Upper lobe of left lung (tissue), 6 donors: ENCODE data around the gene SCAMP5. TPM values are rescaled to one million over a fixed set of nuclear protein-coding genes. Genes with fewer than 3 reads are reported as not detected.

Experiments
- ATAC-seq, 2 donors: fragments of 200-7000 bp; cut with Tn5 transposase; one replicate each; pipeline ENCODE4 v1.9.1; 2022; ENCODE audit warnings: mild to moderate bottlenecking in 2 of 2, moderate library complexity in 2 of 2; ENCODE audit not compliant: low FRiP score in 2 of 2
- DNase-seq, 2 donors: peaks; one replicate each; pipeline ENCODE4 v3.0.0-alpha.2; 2019 to 2020
- H3K27ac ChIP-seq, 4 donors: fragments of 200-600 bp; sonication (generic); one replicate each; pipeline ENCODE4 v1.5.1; 2016 to 2019
- H3K27me3 ChIP-seq, 4 donors: fragments of 200-600 bp; sonication (generic); one replicate each; pipeline ENCODE4 v1.5.1; 2017 to 2019
- H3K36me3 ChIP-seq, 4 donors: fragments of 200-600 bp; sonication (generic); one replicate each; pipeline ENCODE4 v1.5.1; 2016 to 2019
- H3K4me1 ChIP-seq, 4 donors: fragments of 200-600 bp; sonication (generic); one replicate each; pipeline ENCODE4 v1.5.1; 2018 to 2019
- H3K4me3 ChIP-seq, 4 donors: fragments of 200-600 bp; sonication (generic); one replicate each; pipeline ENCODE4 v1.5.1; 2017 to 2019; ENCODE audit warnings: mild to moderate bottlenecking in 2 of 4, moderate library complexity in 1 of 4
- H3K9me3 ChIP-seq, 4 donors: fragments of 200-600 bp; sonication (generic); one replicate each; pipeline ENCODE4 v1.5.1; 2018 to 2019
- CTCF ChIP-seq, 6 experiments: fragments of 450-650 bp in 4 of 6; fragments of 200-600 bp in 2 of 6; sonication (generic) in 2 of 6; IDR thresholded peaks; one replicate each; pipeline ENCODE4 v1.5.1; 2016 to 2019; ENCODE audit warnings: antibody characterized with exemption in 6 of 6
- EP300 ChIP-seq, 4 donors: sonication (generic); formaldehyde crosslinking; IDR thresholded peaks; one replicate each; pipeline ENCODE4 v1.5.1; 2017; ENCODE audit warnings: antibody characterized with exemption in 4 of 4, control low read depth in 2 of 4
- POLR2A ChIP-seq, 4 donors: fragments of 450-650 bp; IDR thresholded peaks; one replicate each; pipeline ENCODE4 v1.5.1; 2016 to 2017; ENCODE audit warnings: antibody characterized with exemption in 4 of 4, mild to moderate bottlenecking in 2 of 4
- POLR2AphosphoS5 ChIP-seq, 2 donors: sonication (generic); formaldehyde crosslinking; IDR thresholded peaks; one replicate each; pipeline ENCODE4 v1.5.1; 2017; ENCODE audit warnings: antibody characterized with exemption in 2 of 2
- WGBS, 2 donors: methylation state at CpG; one replicate each; pipeline ENCODE4 v1.1.5; 2017 to 2018; 5-methylcytosine and 5-hydroxymethylcytosine counted together
- total RNA-seq, 6 donors: library from RNA; depleted of rRNA in 4 of 6; stranded (reverse); fragments of >200 nt in 4 of 6; gene quantifications; one replicate each; pipeline versions ENCODE4 v1.1.0 to v1.2.1, GENCODE V29; 2016 to 2021
- donor health status: DM: no; HTN: no; CAD: no; lungs with moderate emphysema.
- donor health status: DM: no; HTN: yes; CAD: no; lungs with severe emphysema.

Gene SCAMP5
- total RNA-seq, 6 donors from 2014 or later, result 1.0 to 12.3 (median 3.0) TPM

GRCh38 chr15:75048394-75048793, 53.0 kb downstream of the SCAMP5 start:
- ATAC-seq (no peak), DNase-seq (no peak)
- peaks cover 64 to 80% (median 70%) of the 10 kb centered on the region in 4 donors for H3K4me1 ChIP-seq
- H3K4me3 ChIP-seq, result no peak overlapping the region
- 98% methylated on average over 10 of the region's 10 CpGs; no CpG with 5 or more reads in 1 of the 2 donors for WGBS, 2 donors
- H3K27me3 ChIP-seq, result no peaks in the 10 kb centered on the region
- no peak for TF ChIP-seq CTCF (IDR thresholded peaks at IDR 0.05)
- TF ChIP-seq EP300 (IDR thresholded peaks at IDR 0.05), result no peak
- TF ChIP-seq POLR2AphosphoS5 (IDR thresholded peaks at IDR 0.05), result no peak
- H3K36me3 ChIP-seq, result peaks cover 0 to 5% (median 0%) of the 10 kb centered on the region in 4 donors
- H3K27ac ChIP-seq, result peak overlapping the region in 3 of 4 donors; percentile 87 to 95 (median 93)
- no peaks in the 10 kb centered on the region for H3K9me3 ChIP-seq

GRCh38 chr15:75049392-75049791, 54.0 kb downstream of the SCAMP5 start:
- H3K27me3 ChIP-seq, result no peaks in the 10 kb centered on the region
- peak; percentile 68 to 78 for DNase-seq
- no peak for TF ChIP-seq POLR2AphosphoS5 (IDR thresholded peaks at IDR 0.05)
- no peak for TF ChIP-seq CTCF (IDR thresholded peaks at IDR 0.05)
- ATAC-seq, result no peak
- H3K4me3 ChIP-seq, result no peak overlapping the region
- H3K36me3 ChIP-seq, result peaks cover 0 to 5% (median 0%) of the 10 kb centered on the region in 4 donors
- WGBS, 2 donors, result 17 to 44% methylated on average over 3 to 11 of the region's 11 CpGs
- H3K27ac ChIP-seq, result peak overlapping the region in 1 of 4 donors; percentile 95
- H3K4me1 ChIP-seq, result peaks cover 64 to 70% (median 66%) of the 10 kb centered on the region in 4 donors
- no peaks in the 10 kb centered on the region for H3K9me3 ChIP-seq

GRCh38 chr15:75050283-75050682, 54.9 kb downstream of the SCAMP5 start:
- 100% methylated on average over 1 to 2 of the region's 2 CpGs for WGBS, 2 donors
- no peak overlapping the region for H3K4me3 ChIP-seq
- H3K27ac ChIP-seq, result no peak overlapping the region
- peaks cover 55 to 64% (median 58%) of the 10 kb centered on the region in 4 donors for H3K4me1 ChIP-seq
- no peak for TF ChIP-seq EP300 (IDR thresholded peaks at IDR 0.05)
- TF ChIP-seq POLR2AphosphoS5 (IDR thresholded peaks at IDR 0.05), result no peak
- no peak for TF ChIP-seq CTCF (IDR thresholded peaks at IDR 0.05)
- no peak for TF ChIP-seq POLR2A (IDR thresholded peaks at IDR 0.05)
- H3K9me3 ChIP-seq, result no peaks in the 10 kb centered on the region
- no peaks in the 10 kb centered on the region for H3K27me3 ChIP-seq
- ATAC-seq (no peak), DNase-seq (no peak)
- peaks cover 0 to 5% (median 0%) of the 10 kb centered on the region in 4 donors for H3K36me3 ChIP-seq

- Histone ChIP-seq H3K36me3 (peaks cover 0 to 5% (median 0%) of the 10 kb centered on the region in 4 donors), H3K4me1 (peaks cover 46 to 55% (median 49%) of the 10 kb centered on the region in 4 donors), H3K9me3 (no peaks in the 10 kb centered on the region), H3K4me3 (no peak overlapping the region), H3K27ac (no peak overlapping the region), H3K27me3 (no peaks in the 10 kb centered on the region)
- no peak for DNase-seq
- no peak for TF ChIP-seq POLR2A (IDR thresholded peaks at IDR 0.05)
- TF ChIP-seq POLR2AphosphoS5 (IDR thresholded peaks at IDR 0.05), result peak in 1 of 2 donors; percentile 48
- ATAC-seq, result no peak
- 68 to 82% methylated on average over 2 to 6 of the region's 6 CpGs for WGBS, 2 donors
These were observed 55.8 kb downstream of the SCAMP5 start for GRCh38 chr15:75051191-75051608.

GRCh38 chr15:75051711-75052110, 56.3 kb downstream of the SCAMP5 start:
- 98 to 100% methylated on average over 3 to 4 of the region's 4 CpGs for WGBS, 2 donors
- DNase-seq (peak in 1 of 2 donors; percentile 63), ATAC-seq (no peak)
- Histone ChIP-seq H3K9me3 (no peaks in the 10 kb centered on the region), H3K27ac (no peak overlapping the region), H3K27me3 (no peaks in the 10 kb centered on the region), H3K4me3 (no peak overlapping the region), H3K36me3 (peaks cover 0 to 5% (median 0%) of the 10 kb centered on the region in 4 donors), H3K4me1 (peaks cover 41 to 50% (median 44%) of the 10 kb centered on the region in 4 donors)
- TF ChIP-seq POLR2AphosphoS5 (IDR thresholded peaks at IDR 0.05), result no peak
